Caco-2 (cell line): ENCODE measurements around the gene VPS54. TPM values are rescaled to one million over a fixed set of nuclear protein-coding genes. Genes with fewer than 3 reads are reported as not detected.
"Not testable (repeated sequence)": the region's sequence is repeated elsewhere in the genome, so short reads cannot be mapped to it uniquely, and the experiment has no call there.

ENCODE experiments used
- BruUV-seq: library from RNA; stranded (reverse); fragments of 400-500 nt; replicated peaks from 2 replicates; lab custom pipeline; 2021; lab: Mats Ljungman, UMichigan
- CTCF ChIA-PET: fragments of 300-600 bp; sonication (Branson Sonifier 250); formaldehyde crosslinking; loops from one replicate; lab custom pipeline; 2022; ENCODE audit warnings: antibody characterized with exemption; lab: Charles Lee
- POLR2A ChIA-PET: fragments of 300-600 bp; sonication (Branson Sonifier 250); formaldehyde crosslinking; loops from one replicate; lab custom pipeline; 2022; ENCODE audit warnings: antibody characterized with exemption; lab: Charles Lee
- DNase-seq, 2 experiments: peaks; one replicate each; pipeline versions ENCODE4 v3.0.0 to v3.0.0-alpha.2; 2020 to 2022
- H3K27me3 ChIP-seq: replicated peaks from 2 replicates; pipeline ENCODE4 v1.6.0; 2011; ENCODE audit warnings: low read length; ENCODE audit not compliant: control insufficient read depth, insufficient read depth
- H3K36me3 ChIP-seq: 2 replicates; pipeline ENCODE4 v1.5.1; 2011; ENCODE audit warnings: low read length; ENCODE audit not compliant: control insufficient read depth, insufficient read depth
- H3K4me1 ChIP-seq: fragments of 250-450 bp; sonication (Bioruptor Pico); 2 replicates; pipeline ENCODE4 v1.5.1; 2020; ENCODE audit warnings: mild to moderate bottlenecking
- H3K4me3 ChIP-seq: 2 replicates; pipeline ENCODE4 v1.5.1; 2011; ENCODE audit warnings: low read depth, mild to moderate bottlenecking, control low read depth, low read length
- H3K9me3 ChIP-seq: fragments of 250-450 bp; sonication (Bioruptor Pico); 2 replicates; pipeline ENCODE4 v1.5.1; 2020; ENCODE audit warnings: mild to moderate bottlenecking, moderate library complexity
- H3K27ac Mint-ChIP-seq: one replicate; pipeline ENCODE4 v1.8.0; 2022; ENCODE audit warnings: mixed read lengths; ENCODE audit not compliant: unreplicated experiment
- H3K27me3 Mint-ChIP-seq: one replicate; pipeline ENCODE4 v1.8.0; 2022; ENCODE audit warnings: mixed read lengths; ENCODE audit not compliant: insufficient read depth, unreplicated experiment
- H3K36me3 Mint-ChIP-seq: one replicate; pipeline ENCODE4 v1.8.0; 2022; ENCODE audit warnings: mild to moderate bottlenecking, mixed read lengths; ENCODE audit not compliant: insufficient read depth, unreplicated experiment
- H3K4me1 Mint-ChIP-seq: one replicate; pipeline ENCODE4 v1.8.0; 2022; ENCODE audit warnings: low read depth, mixed read lengths; ENCODE audit not compliant: unreplicated experiment
- H3K4me3 Mint-ChIP-seq: one replicate; pipeline ENCODE4 v1.8.0; 2022; ENCODE audit warnings: mild to moderate bottlenecking, moderate library complexity, mixed read lengths; ENCODE audit not compliant: unreplicated experiment
- H3K9me3 Mint-ChIP-seq: one replicate; pipeline ENCODE4 v1.8.0; 2022; ENCODE audit warnings: mixed read lengths; ENCODE audit not compliant: unreplicated experiment
- CTCF ChIP-seq, 2 experiments: fragments of 200-600 bp in 1 of 2; IDR thresholded peaks; 1 replicate in 1 of 2; 2 replicates in 1 of 2; pipeline versions ENCODE4 v1.5.1 to v1.8.0; 2011 to 2022; ENCODE audit warnings: antibody characterized with exemption in 1 of 2, control low read depth in 1 of 2, inconsistent platforms in 1 of 2, low read depth in 1 of 2, low read length in 1 of 2, mild to moderate bottlenecking in 1 of 2, moderate library complexity in 1 of 2; ENCODE audit not compliant: insufficient read depth in 1 of 2, severe bottlenecking in 1 of 2, unreplicated experiment in 1 of 2
- intact Hi-C: fragments of 100-400 bp; cut with micrococcal nuclease; formaldehyde crosslinking; loops from one replicate; pipeline ENCODE4 v1.10.0; 2022; ENCODE audit not compliant: unreplicated experiment
- total RNA-seq: library from RNA; stranded (reverse); gene quantifications from 2 replicates; pipeline ENCODE4 v1.2.3, GENCODE V29; 2022

Gene VPS54
- total RNA-seq, 1 experiment from 2014 or later: 28.5 TPM

DNA sequence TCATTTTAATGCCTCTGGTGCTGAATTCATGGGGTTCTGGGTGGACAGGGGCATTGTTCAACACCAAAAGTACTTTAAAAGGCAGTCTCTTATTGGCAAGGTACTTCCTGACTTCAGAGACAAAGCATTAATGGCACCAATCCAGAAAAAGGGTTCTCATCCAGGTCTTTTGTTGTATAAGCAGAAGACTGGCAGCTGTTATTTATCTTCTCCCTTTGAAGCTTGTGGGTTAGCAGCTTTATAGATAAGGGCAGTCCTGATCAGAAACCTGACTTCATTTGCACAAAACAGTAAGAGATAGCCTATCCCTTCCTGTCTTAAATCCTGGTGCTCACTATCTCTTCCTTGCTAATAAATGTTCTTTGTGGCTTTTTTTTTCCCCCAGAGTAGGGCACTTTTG lies 68.8 kb downstream of the VPS54 start:
- POLR2A ChIA-PET: interaction anchor here (0.6 kb wide), 1 partner anchor 800 kb away, joined by 5 read pairs; no protein-coding TSS in a partner anchor
- Mint-ChIP-seq H3K4me3 (no peak overlapping the region), H3K27me3 (no peaks in the 10 kb centered on the region), H3K27ac (peak overlapping the region; percentile 36), H3K36me3 (peaks cover 23% of the 10 kb centered on the region), H3K9me3 (peaks cover 20% of the 10 kb centered on the region), H3K4me1 (peaks cover 13% of the 10 kb centered on the region)
- H3K4me3 ChIP-seq: no peak overlapping the region
- H3K4me1 ChIP-seq: no peaks in the 10 kb centered on the region
- no peaks in the 10 kb centered on the region for H3K36me3 ChIP-seq
- no peak for TF ChIP-seq CTCF (IDR thresholded peaks at IDR 0.05; ENCODE audit: insufficient read depth in 1 of 2, low read depth in 1 of 2, low read length in 1 of 2, severe bottlenecking in 1 of 2, unreplicated experiment in 1 of 2)
- intact Hi-C loops: no loop called here
- CTCF ChIA-PET: no interaction called here
- H3K9me3 ChIP-seq: peaks cover 9% of the 10 kb centered on the region; the same call in 1 of the 2 replicates
- BruUV-seq: no TSS peak
- no peak for DNase-seq
- no peaks in the 10 kb centered on the region for H3K27me3 ChIP-seq

- Histone ChIP-seq H3K36me3 (no peaks in the 10 kb centered on the region), H3K9me3 (peaks cover 7% of the 10 kb centered on the region; the same call in 1 of the 2 replicates), H3K4me3 (no peak overlapping the region), H3K4me1 (no peaks in the 10 kb centered on the region), H3K27me3 (no peaks in the 10 kb centered on the region)
- Mint-ChIP-seq H3K4me1 (no peaks in the 10 kb centered on the region), H3K36me3 (peaks cover 36% of the 10 kb centered on the region), H3K9me3 (no peaks in the 10 kb centered on the region), H3K4me3 (no peak overlapping the region), H3K27ac (no peak overlapping the region), H3K27me3 (no peaks in the 10 kb centered on the region)
- no peak for TF ChIP-seq CTCF (IDR thresholded peaks at IDR 0.05; ENCODE audit: insufficient read depth in 1 of 2, low read depth in 1 of 2, low read length in 1 of 2, severe bottlenecking in 1 of 2, unreplicated experiment in 1 of 2)
- intact Hi-C loops: no loop called here
- BruUV-seq: no TSS peak
- ChIA-PET CTCF (no interaction called here), POLR2A (no interaction called here)
- no peak for DNase-seq
These were observed 76.4 kb downstream of the VPS54 start for GRCh38 chr2:63942788-63943187.

GRCh38 chr2:63932104-63932503 lies 87.1 kb downstream of the VPS54 start:
- H3K4me1 ChIP-seq, POLR2A ChIA-PET, H3K36me3 ChIP-seq, intact Hi-C loops, H3K9me3 Mint-ChIP-seq, BruUV-seq, H3K4me3 Mint-ChIP-seq, H3K27ac Mint-ChIP-seq, H3K27me3 Mint-ChIP-seq, CTCF ChIA-PET, H3K4me1 Mint-ChIP-seq, H3K9me3 ChIP-seq, DNase-seq, H3K27me3 ChIP-seq, H3K4me3 ChIP-seq: not testable (repeated sequence)
- peaks cover 34% of the 10 kb centered on the region for H3K36me3 Mint-ChIP-seq

- BruUV-seq: no TSS peak
- TF ChIP-seq CTCF (IDR thresholded peaks at IDR 0.05; ENCODE audit: insufficient read depth in 1 of 2, low read depth in 1 of 2, low read length in 1 of 2, severe bottlenecking in 1 of 2, unreplicated experiment in 1 of 2): no peak
- H3K27me3 Mint-ChIP-seq: no peaks in the 10 kb centered on the region
- no peaks in the 10 kb centered on the region for H3K36me3 ChIP-seq
- no peaks in the 10 kb centered on the region for H3K9me3 ChIP-seq
- no peaks in the 10 kb centered on the region for H3K4me1 ChIP-seq
- H3K4me1 Mint-ChIP-seq: no peaks in the 10 kb centered on the region
- H3K9me3 Mint-ChIP-seq: no peaks in the 10 kb centered on the region
- ChIA-PET POLR2A (no interaction called here), CTCF (no interaction called here)
- peaks cover 28% of the 10 kb centered on the region for H3K36me3 Mint-ChIP-seq
- intact Hi-C loops: no loop called here
- no peak overlapping the region for H3K4me3 Mint-ChIP-seq
- no peak overlapping the region for H3K4me3 ChIP-seq
- no peaks in the 10 kb centered on the region for H3K27me3 ChIP-seq
- H3K27ac Mint-ChIP-seq: no peak overlapping the region
- no peak for DNase-seq
These were observed 92.4 kb downstream of the VPS54 start for GRCh38 chr2:63926815-63927214.
